Globus pallidus (tissue), 1 donor: ENCODE measurements around the gene APC2.
"Not testable (repeated sequence)": the region's sequence is repeated elsewhere in the genome, so short reads cannot be mapped to it uniquely, and the experiment has no call there.

ENCODE experiments used
- DNase-seq: peaks from one replicate; pipeline ENCODE4 v3.0.0-alpha.2; 2015; ENCODE audit warnings: low spot score

APC2 gene

GRCh38 chr19:1511318-1512317 is 61.7 kb downstream of the APC2 start:
- DNase-seq = no peak

GRCh38 chr19:1512671-1513498 is 63.0 kb downstream of the APC2 start, which contains the start of gene ADAMTSL5:
TSS of gene ADAMTSL5 (minus strand) at chr19:1513019. CDS start at chr19:1510943, 2,076 bp downstream.
- DNase-seq = no peak

GRCh38 chr19:1513499-1514294 is 63.8 kb downstream of the APC2 start:
- no peak for DNase-seq

GRCh38 chr19:1514295-1514661 is 64.4 kb downstream of the APC2 start:
- DNase-seq = no peak

- no peak for DNase-seq
Observed at GRCh38 chr19:1514986-1515721, 65.2 kb downstream of the APC2 start.

- no peak for DNase-seq
Observed at GRCh38 chr19:1516395-1516753, 66.5 kb downstream of the APC2 start.

- DNase-seq = no peak
Observed at GRCh38 chr19:1518471-1518870, 68.5 kb downstream of the APC2 start.

- DNase-seq = not testable (repeated sequence)
Observed at GRCh38 chr19:1519802-1520201, 69.9 kb downstream of the APC2 start.

- no peak for DNase-seq
Observed at GRCh38 chr19:1520203-1520780, 70.4 kb downstream of the APC2 start.

GRCh38 chr19:1521636-1522035 is 71.7 kb downstream of the APC2 start:
- peak; percentile 71 for DNase-seq

- no peak for DNase-seq
Observed at GRCh38 chr19:1522061-1522460, 72.1 kb downstream of the APC2 start.

- DNase-seq = no peak
Observed at GRCh38 chr19:1522838-1523237, 72.9 kb downstream of the APC2 start.
